HG02798 (cell line): Measurements from ENCODE around the gene CRTC1.

Experiments used
- ATAC-seq: cut with Tn5 transposase; IDR thresholded peaks from one replicate; pipeline ENCODE4 v1.9.1; 2021; ENCODE audit warnings: mild to moderate bottlenecking; ENCODE audit not compliant: unreplicated experiment, poor library complexity

The CRTC1 gene

GRCh38 chr19:18696023-18696422 lies 12.5 kb downstream of the CRTC1 start:
- ATAC-seq, result no peak

DNA sequence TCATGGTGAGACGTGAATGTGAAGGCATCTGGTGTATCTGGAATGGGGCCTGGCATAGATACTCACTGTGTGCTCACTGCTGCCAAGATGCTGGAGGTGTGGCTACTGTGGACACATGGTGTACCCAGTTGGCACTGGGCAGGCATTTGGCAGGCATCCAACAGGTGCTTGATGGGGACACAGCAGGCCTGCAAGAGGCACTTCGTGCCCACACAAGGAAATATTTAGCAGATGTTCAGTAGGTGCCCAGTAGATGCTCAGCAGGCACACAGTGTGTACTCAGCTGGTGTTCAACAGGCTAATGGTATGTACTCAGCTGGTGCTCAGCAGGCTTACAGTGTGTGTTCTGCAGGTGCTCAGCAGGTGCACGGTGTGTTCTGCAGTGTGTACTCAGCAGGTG lies 14.2 kb downstream of the CRTC1 start:
- no peak for ATAC-seq

- ATAC-seq, result no peak
Measured at GRCh38 chr19:18698321-18699167, 15.1 kb downstream of the CRTC1 start.

DNA sequence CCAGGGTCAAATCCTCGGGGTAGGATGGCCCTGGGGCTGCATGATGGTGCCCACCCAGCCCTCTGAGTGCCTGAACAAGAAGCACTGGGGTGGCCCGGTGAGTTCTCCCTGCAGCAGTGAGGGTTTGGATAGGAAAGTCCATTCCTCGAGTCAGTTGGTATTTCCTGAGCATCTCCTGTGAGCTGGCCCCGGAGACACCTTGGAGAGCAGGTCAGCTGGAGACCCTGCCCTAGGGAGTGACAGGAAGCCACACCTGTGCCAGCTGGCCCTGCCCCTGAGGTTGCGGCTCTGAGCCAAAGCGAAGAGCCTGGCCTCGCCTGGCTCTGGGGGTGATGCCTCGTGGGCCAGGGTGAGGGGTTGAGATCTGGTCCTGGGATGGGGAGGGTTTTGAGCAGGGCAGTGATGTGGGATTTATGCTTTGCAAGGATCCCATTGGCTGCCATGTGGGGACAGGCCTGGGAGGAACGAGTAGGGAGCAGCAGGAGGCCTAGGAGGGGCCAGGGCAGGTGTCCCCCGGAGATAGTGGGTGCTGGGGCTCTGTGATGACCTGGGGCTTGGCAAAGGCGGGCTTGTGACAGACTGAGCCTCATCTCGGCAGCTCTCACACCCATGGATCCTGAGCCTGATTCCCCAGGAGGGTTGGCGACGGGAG lies 16.0 kb downstream of the CRTC1 start:
- ATAC-seq, result no peak

DNA sequence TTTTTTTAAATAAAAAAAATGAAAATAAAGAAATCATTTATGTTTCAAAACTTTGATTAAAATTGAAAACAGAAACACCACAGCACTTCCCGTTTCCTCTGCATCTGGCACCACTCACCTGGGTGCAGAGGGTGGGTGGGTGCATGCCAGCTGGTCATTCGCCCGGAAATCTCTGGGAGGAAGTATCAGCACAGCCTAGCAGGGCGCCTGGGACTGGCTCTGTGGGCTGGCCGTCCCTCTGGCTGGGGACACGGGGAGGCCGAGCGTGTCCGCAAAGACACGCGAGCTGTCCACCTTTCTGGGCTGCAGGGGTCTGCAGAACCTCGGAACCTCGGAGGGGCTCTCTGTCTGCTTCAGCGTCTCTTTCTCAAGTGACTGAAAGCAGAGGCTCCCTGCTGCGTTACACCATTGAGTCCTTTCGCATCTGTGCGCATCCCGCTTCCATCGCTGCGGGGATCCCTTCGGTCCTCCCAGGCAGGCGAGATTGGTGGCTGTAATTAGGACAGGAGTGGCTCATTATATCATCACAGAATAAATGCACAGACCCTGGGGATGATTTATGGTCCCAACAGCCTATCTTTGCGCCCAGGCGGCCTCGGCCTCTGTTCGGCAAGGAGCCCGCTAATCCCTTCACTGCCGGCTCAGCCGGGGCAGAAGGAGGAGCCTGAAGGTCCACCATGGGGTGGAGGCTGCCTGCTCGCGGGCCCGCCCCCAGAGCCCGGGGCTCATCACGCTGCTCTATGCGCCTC lies 17.2 kb downstream of the CRTC1 start:
- peak; percentile 77 for ATAC-seq

DNA sequence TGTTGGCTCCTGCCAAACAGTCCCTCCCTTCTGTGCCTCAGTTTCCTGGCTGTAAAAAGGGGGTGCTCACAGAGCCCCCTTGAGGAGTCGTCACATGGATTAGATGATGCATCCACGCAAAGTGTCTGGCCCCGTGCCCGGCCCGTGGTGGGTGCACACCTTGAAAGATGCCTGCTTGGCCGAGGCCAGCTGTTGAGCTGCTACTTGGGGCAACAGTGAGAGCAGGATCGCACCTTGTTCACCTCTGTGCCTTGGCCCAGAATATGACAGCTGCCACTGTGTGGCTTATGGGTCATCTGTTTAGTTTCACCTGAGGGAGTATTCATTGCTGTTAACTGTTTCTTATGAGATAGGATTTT lies 17.7 kb downstream of the CRTC1 start:
- peak; percentile 24 for ATAC-seq

GRCh38 chr19:18704054-18704453 lies 20.6 kb downstream of the CRTC1 start:
- no peak for ATAC-seq

DNA sequence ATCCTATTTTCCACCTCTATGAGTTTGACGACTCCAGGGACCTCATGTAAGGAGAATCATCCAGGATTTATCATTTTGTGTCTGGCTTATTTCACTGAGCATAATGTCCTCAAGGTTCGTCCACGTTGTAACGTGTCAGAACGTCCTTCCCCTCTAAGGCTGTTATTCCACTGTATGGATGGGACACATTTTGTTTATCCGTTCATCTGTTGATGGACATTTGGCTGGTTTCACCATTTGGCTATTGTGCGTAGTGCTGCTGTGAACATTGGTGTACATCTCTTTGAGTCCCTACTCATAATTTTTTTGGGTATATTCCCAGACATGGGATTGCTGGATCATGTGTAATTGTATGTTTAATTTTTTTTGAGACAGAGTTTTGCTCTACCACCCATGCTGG lies 21.5 kb downstream of the CRTC1 start:
- no peak for ATAC-seq

DNA sequence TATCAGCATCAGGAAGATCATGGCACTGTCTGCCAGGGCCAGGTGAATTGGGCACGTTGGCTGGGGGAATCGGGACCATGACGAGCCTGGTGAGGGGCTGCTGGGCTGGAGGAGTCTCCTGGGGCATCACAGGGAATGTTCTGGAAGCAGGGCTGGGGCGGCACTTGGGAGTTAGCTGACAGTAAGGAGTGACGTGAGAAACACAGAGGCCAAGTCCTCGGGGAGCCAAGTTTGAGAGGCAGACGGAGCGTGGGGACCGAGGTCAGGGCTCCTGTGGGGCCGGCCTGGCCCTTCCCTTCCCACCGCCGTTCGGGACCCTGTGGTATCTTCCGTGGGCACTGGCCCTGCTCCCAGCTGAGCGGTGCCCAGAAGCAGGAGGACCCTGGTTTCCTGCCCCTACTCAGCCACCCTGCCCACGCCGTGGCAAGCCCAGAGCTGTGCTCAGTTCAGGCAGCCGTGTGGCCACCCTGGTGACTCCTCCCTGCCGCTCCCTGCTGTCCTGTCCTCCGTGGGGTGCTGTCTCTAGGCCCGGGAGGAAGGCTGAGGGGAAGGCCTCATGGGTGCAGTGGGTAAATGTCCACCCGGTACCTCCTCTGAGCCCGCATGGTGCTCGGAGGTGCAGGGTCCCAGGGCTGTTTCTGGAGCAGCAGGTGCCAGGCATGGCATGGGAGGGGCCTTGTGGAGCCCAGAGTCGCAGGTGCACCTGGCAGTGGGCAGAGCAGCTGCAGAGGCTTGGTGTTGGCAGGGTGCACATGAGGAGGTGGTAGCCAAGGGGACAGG lies 25.2 kb downstream of the CRTC1 start:
- no peak for ATAC-seq

DNA sequence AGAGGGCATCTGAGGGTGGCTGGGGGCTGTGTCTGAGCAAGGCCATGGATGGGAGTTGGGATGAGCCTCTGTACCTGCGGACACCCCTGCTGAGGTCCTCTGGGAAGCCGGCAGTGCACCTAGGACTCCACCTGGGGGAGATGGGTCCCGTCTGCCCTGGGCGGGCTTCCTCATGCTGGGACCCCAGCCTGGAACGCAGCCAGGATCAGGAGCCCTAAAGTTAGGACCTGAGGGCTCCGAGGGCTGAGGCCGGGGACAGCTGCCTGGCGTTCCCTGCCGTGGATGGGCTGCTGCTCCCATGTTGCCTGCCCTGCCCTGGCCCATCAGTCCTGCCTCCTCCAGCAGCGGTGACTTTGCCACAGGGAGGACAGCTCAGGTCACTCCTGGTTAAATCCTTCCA lies 26.1 kb downstream of the CRTC1 start:
- ATAC-seq, result no peak

- no peak for ATAC-seq
Measured at GRCh38 chr19:18710186-18710585, 26.7 kb downstream of the CRTC1 start.

GRCh38 chr19:18710996-18711751 lies 27.7 kb downstream of the CRTC1 start:
- no peak for ATAC-seq

DNA sequence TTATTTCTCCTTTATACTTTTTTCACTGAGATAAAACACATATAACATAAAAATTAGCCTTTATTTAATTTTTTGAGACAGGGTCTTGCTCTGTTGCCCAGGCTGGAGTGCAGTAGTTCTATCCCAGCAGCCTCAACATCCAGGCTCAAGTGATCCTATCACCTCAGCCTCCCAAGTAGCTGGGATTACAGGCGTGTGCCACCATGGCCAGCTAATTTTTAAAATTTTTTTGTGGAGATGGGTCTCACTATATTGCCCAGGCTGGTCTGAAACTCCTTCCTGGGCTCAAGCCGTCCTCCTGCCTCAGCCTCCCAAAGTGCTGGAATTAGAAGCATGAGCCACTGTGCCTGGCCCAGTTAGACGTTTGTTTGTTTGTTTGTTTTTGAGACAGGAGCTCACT lies 28.4 kb downstream of the CRTC1 start:
- no peak for ATAC-seq

DNA sequence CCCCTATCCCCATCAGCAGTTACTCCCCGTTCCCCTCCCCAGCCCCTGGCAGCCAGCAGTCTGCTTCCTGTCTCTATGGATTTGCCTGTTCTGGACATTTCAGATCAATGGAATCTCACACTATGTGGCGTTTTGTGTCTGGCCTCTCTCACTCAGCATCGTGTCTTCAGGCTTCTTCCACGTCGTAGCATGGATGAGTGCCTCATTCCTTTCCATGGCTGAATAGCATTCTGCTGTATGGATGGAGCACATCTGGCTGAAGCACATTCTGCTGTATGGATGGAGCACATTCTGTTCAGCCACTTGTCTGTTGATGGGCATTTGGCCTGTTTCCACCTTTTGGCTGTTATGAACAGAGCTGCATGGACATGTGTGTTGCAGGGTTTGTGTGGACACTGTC lies 29.5 kb downstream of the CRTC1 start:
- ATAC-seq, result no peak

DNA sequence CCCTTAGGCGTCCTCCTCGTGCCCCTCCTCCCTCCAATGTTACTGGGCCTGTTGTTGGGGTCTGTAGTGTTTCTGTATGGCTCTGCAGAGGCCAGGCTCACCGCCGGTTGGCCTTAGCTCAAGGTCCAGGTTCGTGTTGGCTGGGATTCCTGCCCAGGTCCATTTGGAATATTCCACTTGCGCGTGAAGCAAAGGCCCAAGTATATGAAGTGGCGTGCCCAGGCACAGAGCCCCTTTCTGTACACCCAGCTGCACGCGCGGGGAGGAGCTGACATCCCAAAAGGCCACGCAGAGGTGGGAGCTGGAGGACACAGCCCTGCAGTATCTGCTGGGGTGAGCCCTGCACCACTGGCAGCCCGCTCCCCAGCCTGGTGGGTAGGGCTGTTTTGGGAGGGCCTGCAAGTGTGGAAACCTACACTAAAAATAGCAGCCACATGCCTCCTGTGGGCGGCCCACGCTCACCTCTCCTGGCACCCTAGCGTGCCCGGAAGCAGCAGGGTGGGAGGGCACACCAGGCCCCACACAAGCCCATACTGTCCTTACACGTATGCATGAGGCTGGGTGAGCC lies 30.2 kb downstream of the CRTC1 start:
- ATAC-seq, result no peak

- no peak for ATAC-seq
Measured at GRCh38 chr19:18715416-18715815, 31.9 kb downstream of the CRTC1 start.

- ATAC-seq, result no peak
Measured at GRCh38 chr19:18716857-18717256, 33.4 kb downstream of the CRTC1 start.

GRCh38 chr19:18717601-18718000 lies 34.1 kb downstream of the CRTC1 start:
- ATAC-seq, result no peak

- ATAC-seq, result no peak
Measured at GRCh38 chr19:18718015-18718526, 34.6 kb downstream of the CRTC1 start.
